ENCODE data around the gene HIVEP3.

Gene HIVEP3

GRCh38 chr1:41670217-41670957 is 248.3 kb downstream of the HIVEP3 start:
- Histone ChIP-seq H3K4me3 (ENCODE audit: low read depth, low read length) (no peak overlapping the region), H3K4me1 (ENCODE audit: control insufficient read depth, insufficient read depth, low read length) (no peaks in the 10 kb centered on the region), H3K36me3 (ENCODE audit: control insufficient read depth in 2 of 2, insufficient read depth in 1 of 2, low read length in 2 of 2) (no peaks in the 10 kb centered on the region), H3K27ac (ENCODE audit: extremely low read depth, low read depth, low read length) (no peak overlapping the region), H3K9me3 (ENCODE audit: control insufficient read depth, insufficient read depth, low read depth, low read length) (no peaks in the 10 kb centered on the region)
- TF ChIP-seq ZFHX2 (tag by site-specific recombination; conservative IDR thresholded peaks at IDR 0.05) (peak; percentile 61), KLF17 (tag by site-specific recombination; IDR thresholded peaks at IDR 0.05) (0 out of 2 replicates have a peak, but pooled peaks have one; percentile 28), ZNF341 (tag by site-specific recombination; IDR thresholded peaks at IDR 0.05; ENCODE audit: low read depth) (no peak), ZNF530 (tag by site-specific recombination; IDR thresholded peaks at IDR 0.05; ENCODE audit: low read depth) (no peak), ZBTB48 (tag by site-specific recombination; IDR thresholded peaks at IDR 0.05) (peak; percentile 67), ZNF335 (tag by site-specific recombination; conservative IDR thresholded peaks at IDR 0.05) (peak; percentile 57; the same call in 1 of the 2 replicates), ZNF600 (tag by site-specific recombination; IDR thresholded peaks at IDR 0.05) (peak; percentile 98), ZNF623 (tag by site-specific recombination; IDR thresholded peaks at IDR 0.05) (peak; percentile 89), ZNF776 (tag by site-specific recombination; IDR thresholded peaks at IDR 0.05; ENCODE audit: borderline replicate concordance) (no peak), SP7 (tag by site-specific recombination; IDR thresholded peaks at IDR 0.05) (peak; percentile 61), EGR2 (tag by site-specific recombination; IDR thresholded peaks at IDR 0.05; ENCODE audit: low read depth) (peak; percentile 38), PRDM10 (tag by site-specific recombination; IDR thresholded peaks at IDR 0.05) (peak; percentile 84)
- CTCF ChIA-PET = interaction anchor here (0.6 to 0.9 kb wide), 3 partner anchors 15 to 296 kb away, joined by 3 to 4 read pairs (median 3); no protein-coding TSS in a partner anchor
- POLR2A ChIA-PET = no interaction called here

- Histone ChIP-seq H3K36me3 (ENCODE audit: control insufficient read depth in 2 of 2, insufficient read depth in 1 of 2, low read length in 2 of 2) (no peaks in the 10 kb centered on the region), H3K4me3 (ENCODE audit: low read depth, low read length) (no peak overlapping the region), H3K9me3 (ENCODE audit: control insufficient read depth, insufficient read depth, low read depth, low read length) (no peaks in the 10 kb centered on the region), H3K27ac (ENCODE audit: extremely low read depth, low read depth, low read length) (no peak overlapping the region), H3K4me1 (ENCODE audit: control insufficient read depth, insufficient read depth, low read length) (no peaks in the 10 kb centered on the region)
- POLR2A ChIA-PET = no interaction called here
- no peak for TF ChIP-seq ZNF777 (tag by site-specific recombination; IDR thresholded peaks at IDR 0.05; ENCODE audit: borderline replicate concordance)
- peak; percentile 81 for TF ChIP-seq ZIC2 (tag by site-specific recombination; IDR thresholded peaks at IDR 0.05)
- CTCF ChIA-PET = interaction anchor here (0.6 kb wide), 1 partner anchor 96 kb away, joined by 4 read pairs; no protein-coding TSS in a partner anchor
These were observed 249.8 kb downstream of the HIVEP3 start for GRCh38 chr1:41668967-41669366.

- Histone ChIP-seq H3K4me3 (ENCODE audit: low read depth, low read length) (no peak overlapping the region), H3K27ac (ENCODE audit: extremely low read depth, low read depth, low read length) (no peak overlapping the region), H3K4me1 (ENCODE audit: control insufficient read depth, insufficient read depth, low read length) (no peaks in the 10 kb centered on the region), H3K36me3 (ENCODE audit: control insufficient read depth in 2 of 2, insufficient read depth in 1 of 2, low read length in 2 of 2) (no peaks in the 10 kb centered on the region), H3K9me3 (ENCODE audit: control insufficient read depth, insufficient read depth, low read depth, low read length) (no peaks in the 10 kb centered on the region)
- ChIA-PET CTCF (no interaction called here), POLR2A (interaction anchor here (1.1 kb wide), 1 partner anchor 13 kb away, joined by 3 read pairs; no protein-coding TSS in a partner anchor)
- no peak for TF ChIP-seq ZNF555 (tag by site-specific recombination; conservative IDR thresholded peaks at IDR 0.05)
- no peak for TF ChIP-seq ZSCAN30 (tag by site-specific recombination; IDR thresholded peaks at IDR 0.05)
- TF ChIP-seq ZNF266 (tag by site-specific recombination; IDR thresholded peaks at IDR 0.05; ENCODE audit: low read depth) = no peak
- TF ChIP-seq ZNF621 (tag by site-specific recombination; IDR thresholded peaks at IDR 0.05) = no peak
- no peak for TF ChIP-seq HIC1 (tag by site-specific recombination; IDR thresholded peaks at IDR 0.05)
These were observed 250.6 kb downstream of the HIVEP3 start for GRCh38 chr1:41668054-41668660.

Measured in HEK293 (cell line).